Skeletal muscle tissue (tissue), 4 donors: ENCODE data around the gene ANKRD2. TPM values are rescaled to one million over a fixed set of nuclear protein-coding genes. Genes with fewer than 3 reads are reported as not detected.

Source experiments
- H3K27ac ChIP-seq: one replicate; pipeline ENCODE4 v1.7.0; 2013; ENCODE audit warnings: mild to moderate bottlenecking, low read depth, low read length, inconsistent platforms
- H3K27me3 ChIP-seq, 3 donors: one replicate each; pipeline ENCODE4 v1.7.0; 2013; ENCODE audit warnings: low read length in 3 of 3; ENCODE audit not compliant: control insufficient read depth in 3 of 3, insufficient read depth in 3 of 3
- H3K36me3 ChIP-seq, 3 donors: one replicate each; pipeline ENCODE4 v1.7.0; 2013; ENCODE audit warnings: low read length in 3 of 3; ENCODE audit not compliant: control insufficient read depth in 3 of 3, insufficient read depth in 3 of 3
- H3K4me1 ChIP-seq, 3 donors: one replicate each; pipeline ENCODE4 v1.7.0; 2013; ENCODE audit warnings: low read length in 3 of 3, mild to moderate bottlenecking in 3 of 3; ENCODE audit not compliant: control insufficient read depth in 3 of 3, insufficient read depth in 3 of 3
- H3K4me3 ChIP-seq, 3 donors: one replicate each; pipeline ENCODE4 v1.7.0; 2013; ENCODE audit warnings: low read length in 3 of 3
- H3K9ac ChIP-seq, 3 donors: one replicate each; pipeline ENCODE4 v1.7.0; 2013; ENCODE audit warnings: low read length in 3 of 3, mild to moderate bottlenecking in 3 of 3, moderate library complexity in 2 of 3, low read depth in 1 of 3
- H3K9me3 ChIP-seq, 3 donors: one replicate each; pipeline ENCODE4 v1.7.0; 2013; ENCODE audit warnings: low read length in 3 of 3; ENCODE audit not compliant: control insufficient read depth in 3 of 3
- total RNA-seq: library from RNA; depleted of rRNA; stranded (reverse); fragments of >200 nt; gene quantifications from one replicate; pipeline ENCODE4 v1.2.3, GENCODE V29; 2014
- donor health status: Osteomylitis.

ANKRD2 gene
- total RNA-seq, 1 donor from 2014 or later, result 8.9 TPM

DNA sequence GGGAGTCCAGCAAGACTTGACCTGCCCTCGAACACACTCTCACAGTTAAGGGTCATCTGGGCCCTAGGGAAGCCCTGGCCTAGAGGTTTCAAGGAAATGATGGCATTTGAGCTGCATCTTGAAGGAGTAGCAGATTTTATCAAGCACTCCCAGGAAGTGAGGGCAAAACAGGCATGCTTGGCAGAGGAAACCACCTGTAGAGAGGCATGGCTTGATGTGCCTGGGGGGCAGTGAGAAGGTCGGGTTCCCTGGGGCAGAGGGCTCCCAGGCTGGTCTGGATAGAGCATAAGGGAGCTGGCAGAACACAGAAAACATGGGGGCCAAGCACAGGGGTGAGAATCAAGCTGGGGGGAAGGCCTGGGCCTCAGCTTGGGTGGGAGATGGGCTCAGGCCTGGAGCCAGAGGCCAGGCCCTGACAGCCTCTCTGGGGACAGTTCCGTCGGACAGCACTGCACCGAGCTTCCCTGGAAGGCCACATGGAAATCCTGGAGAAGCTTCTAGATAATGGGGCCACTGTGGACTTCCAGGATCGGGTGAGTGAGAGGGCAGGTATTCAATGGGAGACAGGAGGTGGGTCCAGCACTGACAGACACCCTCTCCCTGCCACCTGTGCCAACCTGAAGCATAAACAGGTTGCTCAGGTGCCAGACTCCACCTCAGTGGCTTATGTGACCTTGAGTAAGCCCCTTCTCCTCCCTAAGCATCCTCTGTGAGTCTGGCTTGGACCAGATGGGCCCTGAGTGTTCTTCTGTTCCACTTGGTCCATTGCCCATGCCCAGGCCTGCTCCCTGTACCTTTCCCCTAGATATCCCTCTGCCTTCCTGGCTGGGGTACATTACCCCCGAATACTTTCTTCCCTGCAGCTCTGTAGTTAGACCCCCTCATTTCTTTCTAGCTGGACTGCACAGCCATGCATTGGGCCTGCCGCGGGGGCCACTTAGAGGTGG is 8.1 kb downstream of the ANKRD2 start:
- Histone ChIP-seq H3K27me3 (no peaks in the 10 kb centered on the region), H3K36me3 (peaks cover 2 to 17% (median 12%) of the 10 kb centered on the region in 3 donors), H3K27ac (peak overlapping the region; percentile 15), H3K9ac (peak overlapping the region in 1 of 3 donors; percentile 10), H3K4me3 (no peak overlapping the region), H3K4me1 (peaks cover 25 to 67% (median 46%) of the 10 kb centered on the region in 3 donors), H3K9me3 (no peaks in the 10 kb centered on the region)

DNA sequence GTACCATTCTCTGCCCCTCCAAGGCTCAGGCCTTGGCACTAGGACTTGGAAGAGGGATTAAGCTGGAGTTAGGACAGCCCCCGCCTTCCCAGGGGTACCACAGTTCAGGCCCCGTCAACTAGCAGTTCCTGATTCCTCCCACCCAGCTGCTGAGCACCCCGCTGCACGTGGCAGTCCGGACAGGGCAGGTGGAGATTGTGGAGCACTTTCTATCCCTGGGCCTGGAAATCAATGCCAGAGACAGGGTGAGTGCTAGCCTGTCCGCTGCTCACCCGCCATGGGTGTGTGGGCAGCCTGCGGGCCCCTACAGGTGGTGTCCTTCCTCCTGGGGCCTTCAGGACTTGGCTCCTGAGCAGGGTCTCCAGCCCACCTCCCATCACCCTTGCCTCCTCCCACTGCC is 9.6 kb downstream of the ANKRD2 start:
- H3K27ac ChIP-seq, result peak overlapping the region; percentile 69

DNA sequence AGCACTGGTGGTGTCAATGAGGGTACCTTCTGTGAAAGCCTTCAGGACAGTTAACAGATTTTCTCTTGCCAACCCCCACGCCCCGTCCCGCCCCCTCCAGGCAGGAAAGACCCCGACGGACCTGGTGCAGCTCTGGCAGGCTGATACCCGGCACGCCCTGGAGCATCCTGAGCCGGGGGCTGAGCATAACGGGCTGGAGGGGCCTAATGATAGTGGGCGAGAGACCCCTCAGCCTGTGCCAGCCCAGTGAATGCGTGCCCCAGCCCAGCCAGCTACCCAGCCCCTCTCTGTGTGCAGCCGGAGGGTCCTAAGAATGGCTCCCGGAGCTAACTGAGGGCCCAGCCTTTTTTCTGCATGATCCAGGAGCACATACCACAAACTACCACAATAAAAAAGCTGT is 10.9 kb downstream of the ANKRD2 start:
- Histone ChIP-seq H3K27me3 (no peaks in the 10 kb centered on the region), H3K4me3 (no peak overlapping the region), H3K27ac (peak overlapping the region; percentile 69), H3K36me3 (peaks cover 2 to 12% (median 9%) of the 10 kb centered on the region in 3 donors), H3K4me1 (peaks cover 19 to 68% (median 35%) of the 10 kb centered on the region in 3 donors), H3K9ac (peak overlapping the region in 1 of 3 donors; percentile 65), H3K9me3 (no peaks in the 10 kb centered on the region)

More for the DNA sequence above, 9.6 kb downstream of the ANKRD2 start:
- Histone ChIP-seq H3K4me3 (no peak overlapping the region), H3K9ac (peak overlapping the region in 1 of 3 donors; percentile 35), H3K9me3 (no peaks in the 10 kb centered on the region), H3K36me3 (peaks cover 2 to 17% (median 12%) of the 10 kb centered on the region in 3 donors), H3K27me3 (no peaks in the 10 kb centered on the region), H3K4me1 (peaks cover 19 to 72% (median 41%) of the 10 kb centered on the region in 3 donors)

DNA sequence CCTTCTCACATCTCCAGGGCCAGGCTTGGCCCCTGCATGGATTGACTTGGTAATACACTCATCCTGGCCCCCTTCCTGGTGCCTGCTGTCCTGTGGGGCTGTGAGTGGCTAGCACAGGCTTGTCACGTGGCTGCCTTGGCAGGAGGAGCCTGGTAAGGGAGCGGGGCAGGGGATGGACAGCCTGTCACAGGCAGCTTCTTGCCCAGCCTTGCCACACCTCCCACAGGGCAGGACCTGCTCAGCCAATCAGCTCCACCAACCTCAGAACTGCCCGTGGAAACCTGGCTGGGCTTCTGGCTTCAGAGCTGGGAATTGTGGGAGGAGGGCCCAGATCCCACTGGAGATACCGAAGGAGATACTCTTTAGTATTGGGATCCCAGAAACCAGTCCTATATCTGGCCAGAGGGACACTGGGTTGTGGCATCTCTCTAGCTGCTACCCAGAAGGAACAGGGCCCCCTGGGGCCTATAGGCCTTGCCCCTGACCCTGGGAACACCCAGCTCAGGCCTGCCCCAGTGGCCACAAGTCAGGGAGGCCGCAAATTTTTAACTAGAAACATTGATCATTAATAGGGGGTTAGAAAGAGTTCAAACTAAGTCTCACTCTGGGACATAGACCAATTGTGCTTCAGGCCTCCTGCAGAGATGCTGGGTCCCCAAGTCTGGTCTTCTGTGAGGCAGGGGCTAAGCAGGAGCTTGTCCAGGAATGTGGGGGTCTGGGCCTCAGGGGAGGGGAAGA is 11.7 kb downstream of the ANKRD2 start, which contains the start of gene HOGA1:
TSS of gene HOGA1 (plus strand) at position 330 of the 738 bp plus-strand sequence. CDS start at position 645, 315 bp downstream.
- peaks cover 19 to 72% (median 33%) of the 10 kb centered on the region in 3 donors for H3K4me1 ChIP-seq
- no peaks in the 10 kb centered on the region for H3K27me3 ChIP-seq
- H3K36me3 ChIP-seq, result peaks cover 2 to 12% (median 9%) of the 10 kb centered on the region in 3 donors
- peak within 1 kb of the TSS; percentile 13 to 79 (median 69) for H3K9ac ChIP-seq
- H3K4me3 ChIP-seq, result peak within 1 kb of the TSS; percentile 31 to 61 (median 56)
- no peaks in the 10 kb centered on the region for H3K9me3 ChIP-seq
- peak within 1 kb of the TSS; percentile 86 for H3K27ac ChIP-seq

DNA sequence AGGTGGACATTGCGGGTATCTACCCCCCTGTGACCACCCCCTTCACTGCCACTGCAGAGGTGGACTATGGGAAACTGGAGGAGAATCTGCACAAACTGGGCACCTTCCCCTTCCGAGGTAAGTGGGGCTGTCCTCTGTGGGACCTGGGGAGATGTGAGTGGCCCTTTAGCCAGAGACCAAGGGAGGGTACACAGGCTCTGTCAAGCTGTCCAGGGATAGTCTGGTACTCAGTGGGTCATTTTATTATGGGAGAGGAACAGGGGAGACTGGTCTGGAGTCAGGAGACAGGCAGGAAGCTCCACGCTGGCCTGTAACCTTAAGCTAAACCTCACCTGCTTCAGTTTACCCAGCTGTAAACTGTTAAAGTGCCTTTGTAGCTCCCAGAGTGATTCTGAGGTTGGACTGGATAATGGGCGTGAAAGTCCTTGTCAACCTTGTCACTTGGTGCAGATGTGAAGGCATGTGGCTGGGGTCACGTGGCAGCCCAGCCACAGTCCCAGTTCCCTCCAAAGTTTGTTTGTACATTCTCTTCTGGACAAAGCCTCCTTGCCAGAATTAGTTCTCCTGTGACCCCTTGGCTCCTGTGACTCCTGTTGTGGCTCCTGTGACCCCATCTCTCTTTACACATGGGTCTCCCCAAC is 12.3 kb downstream of the ANKRD2 start:
- H3K27me3 ChIP-seq, result no peaks in the 10 kb centered on the region
- no peaks in the 10 kb centered on the region for H3K9me3 ChIP-seq
- H3K4me3 ChIP-seq, result peak overlapping the region; percentile 31 to 61 (median 56)
- H3K27ac ChIP-seq, result peak overlapping the region; percentile 86
- peak overlapping the region; percentile 13 to 79 (median 69) for H3K9ac ChIP-seq
- peaks cover 19 to 72% (median 33%) of the 10 kb centered on the region in 3 donors for H3K4me1 ChIP-seq
- peaks cover under 1 to 12% (median 9%) of the 10 kb centered on the region in 3 donors for H3K36me3 ChIP-seq

DNA sequence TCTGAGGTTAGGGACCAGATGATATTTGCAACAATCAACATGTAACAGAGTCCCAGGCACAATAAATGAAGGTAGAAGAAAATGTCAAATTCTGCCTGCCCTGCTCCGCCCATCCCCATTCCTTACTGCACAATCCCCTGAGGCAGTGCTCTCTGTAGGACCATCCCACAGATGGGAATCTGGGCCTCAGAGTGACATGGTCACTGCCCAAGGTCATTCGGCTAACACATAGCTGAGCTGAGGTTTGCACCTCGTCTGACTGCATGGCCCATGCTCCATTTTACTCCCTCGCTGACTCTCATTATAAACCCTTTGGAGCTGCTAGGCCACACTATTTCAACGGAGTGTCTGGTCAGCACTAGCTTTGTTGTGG is 12.8 kb downstream of the ANKRD2 start:
- Histone ChIP-seq H3K27me3 (no peaks in the 10 kb centered on the region), H3K9ac (peak overlapping the region in 1 of 3 donors; percentile 79), H3K9me3 (no peaks in the 10 kb centered on the region), H3K4me3 (peak overlapping the region in 2 of 3 donors; percentile 56 to 61), H3K4me1 (peaks cover 19 to 68% (median 32%) of the 10 kb centered on the region in 3 donors), H3K36me3 (peaks cover 0 to 12% (median 9%) of the 10 kb centered on the region in 3 donors), H3K27ac (peak overlapping the region; percentile 86)

DNA sequence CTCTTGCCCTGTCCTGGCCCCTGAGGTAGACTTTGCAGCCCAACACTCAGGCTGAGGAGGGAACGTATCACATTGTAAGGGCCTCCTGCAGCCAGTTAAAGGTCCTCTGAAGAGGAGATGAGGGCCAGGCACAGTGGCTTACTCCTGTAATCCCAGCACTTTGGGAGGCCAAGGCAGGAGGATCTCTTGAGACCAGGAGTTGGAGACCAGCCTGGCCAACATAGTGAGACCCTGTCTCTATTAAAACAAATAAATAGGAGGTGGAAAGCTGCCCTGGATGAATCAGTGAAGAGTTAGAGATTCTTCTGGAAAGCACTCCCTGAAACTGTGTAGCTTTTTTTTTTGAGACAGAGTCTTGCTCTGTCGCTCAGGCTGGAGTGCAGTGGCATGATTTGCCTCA is 14.6 kb downstream of the ANKRD2 start:
- no peak overlapping the region for H3K27ac ChIP-seq
- H3K4me3 ChIP-seq, result no peak overlapping the region
- H3K36me3 ChIP-seq, result peaks cover 0 to 5% (median 4%) of the 10 kb centered on the region in 3 donors
- no peaks in the 10 kb centered on the region for H3K27me3 ChIP-seq
- H3K9me3 ChIP-seq, result no peaks in the 10 kb centered on the region
- peaks cover 17 to 55% (median 25%) of the 10 kb centered on the region in 3 donors for H3K4me1 ChIP-seq
- peak overlapping the region in 1 of 3 donors; percentile 25 for H3K9ac ChIP-seq

DNA sequence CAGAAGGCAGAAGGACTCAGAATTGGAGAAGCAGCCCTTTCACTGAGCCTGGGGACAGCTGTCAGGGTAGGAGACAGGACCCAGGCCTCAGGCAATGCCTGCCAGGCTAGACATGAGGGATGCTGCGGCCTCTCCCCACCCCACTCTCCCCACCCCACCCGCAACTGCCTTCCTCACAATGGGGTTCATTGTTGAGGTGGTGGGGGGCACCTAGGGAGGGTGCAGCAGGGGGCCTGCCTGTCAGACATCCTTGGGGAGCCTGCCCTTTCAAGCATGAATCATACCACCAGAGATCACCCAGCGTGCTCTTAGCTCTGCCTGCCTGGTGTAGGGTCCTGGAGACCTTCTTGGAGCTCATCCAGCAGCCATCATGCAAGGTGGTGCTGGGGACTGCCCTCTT is 16.9 kb downstream of the ANKRD2 start, which contains the start of gene C10orf62:
TSS of gene C10orf62 (plus strand) at position 243 of the 400 bp plus-strand sequence. CDS start 177 bp downstream, outside the sequence.
- no peaks in the 10 kb centered on the region for H3K27me3 ChIP-seq
- H3K36me3 ChIP-seq, result no peaks in the 10 kb centered on the region
- H3K9ac ChIP-seq, result no peak within 1 kb of the TSS
- H3K9me3 ChIP-seq, result no peaks in the 10 kb centered on the region
- H3K4me3 ChIP-seq, result no peak within 1 kb of the TSS
- H3K4me1 ChIP-seq, result peaks cover 11 to 36% (median 17%) of the 10 kb centered on the region in 3 donors
- H3K27ac ChIP-seq, result no peak within 1 kb of the TSS

DNA sequence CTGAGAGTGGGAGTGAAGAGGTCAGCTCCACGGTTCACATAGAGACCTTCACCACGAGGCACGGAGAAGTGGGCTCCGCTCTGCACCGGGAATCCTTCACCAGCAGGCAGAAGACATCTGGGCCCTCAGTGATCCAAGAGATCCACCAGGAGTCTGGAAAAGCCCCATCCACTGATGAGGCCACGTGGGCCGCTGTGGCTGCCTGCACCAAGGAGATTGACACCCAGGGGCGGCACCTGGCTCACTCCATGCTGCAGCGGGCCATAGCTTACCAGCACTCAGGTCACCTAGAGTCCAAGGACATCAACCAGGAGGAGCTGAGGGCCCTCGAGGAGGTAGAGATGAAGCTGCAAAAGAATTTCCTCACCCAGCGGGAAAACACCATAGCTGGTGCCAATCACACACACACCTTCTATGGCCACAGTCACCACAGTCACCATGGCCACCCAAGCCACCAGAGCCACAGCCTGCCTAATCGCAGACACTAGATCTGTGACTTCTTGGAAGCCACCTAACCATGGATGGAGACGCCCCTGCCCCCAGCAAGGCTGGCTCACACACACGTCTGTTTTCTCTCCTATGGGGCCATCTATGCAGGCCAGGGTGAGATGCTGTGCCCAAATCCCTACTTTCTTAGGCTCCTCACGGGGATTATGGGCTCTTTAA is 17.6 kb downstream of the ANKRD2 start:
- no peaks in the 10 kb centered on the region for H3K9me3 ChIP-seq
- no peaks in the 10 kb centered on the region for H3K27me3 ChIP-seq
- H3K4me3 ChIP-seq, result no peak overlapping the region
- H3K4me1 ChIP-seq, result peaks cover 4 to 28% (median 10%) of the 10 kb centered on the region in 3 donors
- no peak overlapping the region for H3K9ac ChIP-seq
- H3K27ac ChIP-seq, result no peak overlapping the region
- no peaks in the 10 kb centered on the region for H3K36me3 ChIP-seq
